Small intestine (tissue), 7 donors: ENCODE results near the gene DEAF1. TPM values are rescaled to one million over a fixed set of nuclear protein-coding genes. Genes with fewer than 3 reads are reported as not detected.

Experiments
- DNase-seq, 2 donors: peaks; one replicate each; pipeline versions ENCODE4 v3.0.0 to v3.0.0-alpha.2; 2013
- FAIRE-seq: peaks from 2 replicates; lab custom pipeline; 2012; peaks lifted over from hg19 to GRCh38; lab: Jason Lieb, UNC
- H3K27ac ChIP-seq, 3 donors: one replicate each; pipeline ENCODE4 v1.5.1; 2013; ENCODE audit warnings: low read length in 2 of 3, mild to moderate bottlenecking in 2 of 3, control low read depth in 1 of 3, inconsistent platforms in 1 of 3, low read depth in 1 of 3, moderate library complexity in 1 of 3
- H3K27me3 ChIP-seq, 3 donors: one replicate each; pipeline ENCODE4 v1.6.1; 2013; ENCODE audit warnings: low read length in 3 of 3, inconsistent platforms in 1 of 3; ENCODE audit not compliant: control insufficient read depth in 3 of 3, insufficient read depth in 3 of 3
- H3K36me3 ChIP-seq, 3 donors: one replicate each; pipeline ENCODE4 v1.6.1; 2013; ENCODE audit warnings: low read length in 3 of 3, inconsistent platforms in 1 of 3, low read depth in 1 of 3, mild to moderate bottlenecking in 1 of 3, moderate library complexity in 1 of 3; ENCODE audit not compliant: control insufficient read depth in 3 of 3, insufficient read depth in 2 of 3
- H3K4me1 ChIP-seq, 3 donors: one replicate each; pipeline ENCODE4 v1.6.1; 2013; ENCODE audit warnings: low read length in 2 of 3, inconsistent platforms in 1 of 3, low read depth in 1 of 3, mild to moderate bottlenecking in 1 of 3, moderate library complexity in 1 of 3; ENCODE audit not compliant: control insufficient read depth in 3 of 3, insufficient read depth in 2 of 3
- H3K4me3 ChIP-seq, 3 donors: one replicate each; pipeline ENCODE4 v1.5.1; 2013; ENCODE audit warnings: low read length in 3 of 3, control low read depth in 1 of 3, inconsistent platforms in 1 of 3, low read depth in 1 of 3, mild to moderate bottlenecking in 1 of 3, moderate library complexity in 1 of 3
- H3K9me3 ChIP-seq, 2 donors: one replicate each; pipeline ENCODE4 v1.6.1; 2013; ENCODE audit warnings: low read depth in 1 of 2, low read length in 1 of 2; ENCODE audit not compliant: control insufficient read depth in 2 of 2, insufficient read depth in 1 of 2
- WGBS, 3 donors: extraction: QIAGEN DNeasy Blood & Tissue Kit; methylation state at CpG; one replicate each; pipeline ENCODE4 v1.1.7; 2013; 5-methylcytosine and 5-hydroxymethylcytosine counted together
- polyA plus RNA-seq, 4 donors: library from polyadenylated mRNA; stranded (reverse) in 3 of 4; unstranded in 1 of 4; fragments of 200-250 nt in 3 of 4; fragments of 120-200 nt in 1 of 4; gene quantifications; one replicate each; pipeline versions ENCODE4 v1.2.1 to v1.2.3, GENCODE V29; 2013
- donor health status: healthy with polysubstance abuse.
- donor health status: control.
- donor health status: control.
- donor health status: Bipolar disorder and iron deficiency.
- donor health status: healthy.

Gene DEAF1
- polyA plus RNA-seq, 4 donors: 18.2 to 39.6 (median 29.4) TPM

GRCh38 chr11:643849-644738 is 50.9 kb downstream of the DEAF1 start:
- 89 to 90% (median 90%) methylated on average over 47 to 50 of the region's 50 CpGs for WGBS, 3 donors
- FAIRE-seq (no peak), DNase-seq (no peak)
- H3K36me3 ChIP-seq: peaks cover 0 to 65% (median 0%) of the 10 kb centered on the region in 3 donors
- H3K27ac ChIP-seq: no peak overlapping the region
- H3K27me3 ChIP-seq: peaks cover 0 to 11% (median 0%) of the 10 kb centered on the region in 3 donors
- H3K4me1 ChIP-seq: peaks cover 0 to 6% (median 2%) of the 10 kb centered on the region in 3 donors
- H3K9me3 ChIP-seq: no peaks in the 10 kb centered on the region
- H3K4me3 ChIP-seq: no peak overlapping the region

- 88 to 96% (median 93%) methylated on average over 9 of the region's 9 CpGs for WGBS, 3 donors
- peaks cover 0 to 64% (median 0%) of the 10 kb centered on the region in 3 donors for H3K36me3 ChIP-seq
- no peak for FAIRE-seq
These were observed 51.7 kb downstream of the DEAF1 start for GRCh38 chr11:643366-643765.

GRCh38 chr11:641806-642370 is 53.1 kb downstream of the DEAF1 start:
- Histone ChIP-seq H3K9me3 (peaks cover 0 to 4% of the 10 kb centered on the region in 2 donors), H3K4me1 (peaks cover 0 to 20% (median 3%) of the 10 kb centered on the region in 3 donors), H3K4me3 (no peak overlapping the region), H3K27ac (no peak overlapping the region), H3K36me3 (peaks cover 0 to 55% (median 0%) of the 10 kb centered on the region in 3 donors), H3K27me3 (peaks cover 0 to 30% (median 16%) of the 10 kb centered on the region in 3 donors)
- 94 to 95% (median 94%) methylated on average over 16 to 19 of the region's 19 CpGs for WGBS, 3 donors
- DNase-seq (no peak), FAIRE-seq (no peak)

More at GRCh38 chr11:643366-643765, 51.7 kb downstream of the DEAF1 start:
- H3K4me1 ChIP-seq: peaks cover 0 to 13% (median 2%) of the 10 kb centered on the region in 3 donors
- H3K27ac ChIP-seq: no peak overlapping the region
- no peaks in the 10 kb centered on the region for H3K9me3 ChIP-seq
- peaks cover 0 to 18% (median 4%) of the 10 kb centered on the region in 3 donors for H3K27me3 ChIP-seq
- DNase-seq: no peak
- no peak overlapping the region for H3K4me3 ChIP-seq

GRCh38 chr11:640021-640706 is 54.9 kb downstream of the DEAF1 start:
- Histone ChIP-seq H3K9me3 (peaks cover 0 to 4% of the 10 kb centered on the region in 2 donors), H3K4me1 (peaks cover 0 to 25% (median 4%) of the 10 kb centered on the region in 3 donors), H3K27me3 (peaks cover 0 to 45% (median 20%) of the 10 kb centered on the region in 3 donors), H3K36me3 (peaks cover 0 to 42% (median 0%) of the 10 kb centered on the region in 3 donors), H3K4me3 (no peak overlapping the region), H3K27ac (no peak overlapping the region)
- 31 to 72% (median 69%) methylated on average over 19 to 69 of the region's 69 CpGs for WGBS, 3 donors
- FAIRE-seq (no peak), DNase-seq (no peak)

- peaks cover 0 to 25% (median 4%) of the 10 kb centered on the region in 3 donors for H3K4me1 ChIP-seq
- FAIRE-seq (no peak), DNase-seq (peak in 1 of 2 donors; percentile 46)
- peaks cover 0 to 40% (median 0%) of the 10 kb centered on the region in 3 donors for H3K36me3 ChIP-seq
- WGBS, 3 donors: 9 to 30% (median 11%) methylated on average over 44 to 80 of the region's 80 CpGs
- H3K27me3 ChIP-seq: peaks cover 0 to 49% (median 20%) of the 10 kb centered on the region in 3 donors
- no peak overlapping the region for H3K27ac ChIP-seq
- peak overlapping the region in 1 of 3 donors; percentile 31 for H3K4me3 ChIP-seq
- peaks cover 0 to 4% of the 10 kb centered on the region in 2 donors for H3K9me3 ChIP-seq
These were observed 55.6 kb downstream of the DEAF1 start for GRCh38 chr11:639332-639955.

- Histone ChIP-seq H3K36me3 (peaks cover 0 to 34% (median 0%) of the 10 kb centered on the region in 3 donors), H3K9me3 (peaks cover 0 to 4% of the 10 kb centered on the region in 2 donors), H3K4me3 (no peak overlapping the region), H3K27me3 (peaks cover 0 to 49% (median 20%) of the 10 kb centered on the region in 3 donors), H3K4me1 (peaks cover 0 to 25% (median 4%) of the 10 kb centered on the region in 3 donors), H3K27ac (no peak overlapping the region)
- no peak for DNase-seq
- no peak for FAIRE-seq
- 54 to 77% (median 76%) methylated on average over 28 of the region's 28 CpGs for WGBS, 3 donors
These were observed 56.2 kb downstream of the DEAF1 start for GRCh38 chr11:638631-639331.

- WGBS, 3 donors: 30 to 45% (median 37%) methylated on average over 49 to 55 of the region's 55 CpGs
- no peak for FAIRE-seq
- H3K27me3 ChIP-seq: peaks cover 0 to 49% (median 20%) of the 10 kb centered on the region in 3 donors
These were observed 57.2 kb downstream of the DEAF1 start for GRCh38 chr11:637593-638521.

More at GRCh38 chr11:637593-638521, 57.2 kb downstream of the DEAF1 start:
- peaks cover 0 to 25% (median 0%) of the 10 kb centered on the region in 3 donors for H3K36me3 ChIP-seq
- DNase-seq: no peak
- H3K4me3 ChIP-seq: peak overlapping the region in 1 of 3 donors; percentile 41
- no peak overlapping the region for H3K27ac ChIP-seq
- H3K4me1 ChIP-seq: peaks cover 0 to 25% (median 4%) of the 10 kb centered on the region in 3 donors
- H3K9me3 ChIP-seq: peaks cover 0 to 4% of the 10 kb centered on the region in 2 donors
